IMR-90 (cell line): ENCODE results near the gene CMSS1. TPM values are rescaled to one million over a fixed set of nuclear protein-coding genes. Genes with fewer than 3 reads are reported as not detected.

ENCODE experiments used
- ATAC-seq: fragments of 200-7000 bp; cut with Tn5 transposase; 2 replicates; pipeline ENCODE4 v1.9.1; 2020; ENCODE audit warnings: low read depth, mild to moderate bottlenecking, moderate library complexity
- BruUV-seq: library from RNA; stranded (reverse); fragments of 400-500 nt; replicated peaks from 2 replicates; lab custom pipeline; 2021; lab: Mats Ljungman, UMichigan
- CTCF ChIA-PET: fragments of 300-600 bp; formaldehyde crosslinking; extraction: SDS; loops from one replicate; lab custom pipeline; 2021; ENCODE audit warnings: antibody characterized with exemption; lab: Yijun Ruan, JAX
- POLR2A ChIA-PET: fragments of 300-600 bp; sonication (Branson Sonifier 250); formaldehyde crosslinking; loops from one replicate; lab custom pipeline; 2022; ENCODE audit warnings: antibody characterized with exemption; ENCODE audit not compliant: unreplicated experiment; lab: Charles Lee
- DNase-seq: peaks from one replicate; pipeline ENCODE4 v3.0.0; 2013
- H2AFZ ChIP-seq: replicated peaks from 2 replicates; pipeline ENCODE3; 2013; ENCODE audit warnings: low read length, mild to moderate bottlenecking; ENCODE audit not compliant: poor library complexity
- H2AK5ac ChIP-seq: 2 replicates; pipeline ENCODE4 v1.6.1; 2013; ENCODE audit warnings: low read depth, low read length, inconsistent platforms
- H2AK9ac ChIP-seq: replicated peaks from 2 replicates; pipeline ENCODE3; 2013; ENCODE audit warnings: mild to moderate bottlenecking, low read depth, low read length, moderate library complexity; ENCODE audit not compliant: poor library complexity
- H2BK120ac ChIP-seq: 2 replicates; pipeline ENCODE4 v1.6.1; 2013; ENCODE audit warnings: low read depth, low read length, inconsistent platforms
- H2BK15ac ChIP-seq: 3 replicates; pipeline ENCODE4 v1.6.1; 2013; ENCODE audit warnings: low read depth, low read length, inconsistent platforms
- H2BK20ac ChIP-seq: 2 replicates; pipeline ENCODE4 v1.6.1; 2013; ENCODE audit warnings: low read depth, mild to moderate bottlenecking, inconsistent platforms, low read length, moderate library complexity
- H2BK5ac ChIP-seq: 2 replicates; pipeline ENCODE4 v1.6.1; 2013; ENCODE audit warnings: mild to moderate bottlenecking, low read depth, low read length, inconsistent platforms; ENCODE audit not compliant: poor library complexity, severe bottlenecking
- H3K14ac ChIP-seq: replicated peaks from 2 replicates; pipeline ENCODE4 v1.6.1; 2013; ENCODE audit warnings: low read depth, low read length, inconsistent platforms
- H3K18ac ChIP-seq: 2 replicates; pipeline ENCODE4 v1.6.1; 2013; ENCODE audit warnings: low read depth, low read length, control low read depth
- H3K23ac ChIP-seq: 2 replicates; pipeline ENCODE4 v1.6.1; 2013; ENCODE audit warnings: low read depth, low read length, inconsistent platforms
- H3K27ac ChIP-seq: 2 replicates; pipeline ENCODE4 v1.5.1; 2013; ENCODE audit warnings: mild to moderate bottlenecking, control low read depth, low read length; ENCODE audit not compliant: insufficient read depth
- H3K27me3 ChIP-seq: 2 replicates; pipeline ENCODE4 v1.6.1; 2013; ENCODE audit warnings: low read length; ENCODE audit not compliant: control insufficient read depth, insufficient read depth
- H3K36me3 ChIP-seq: 2 replicates; pipeline ENCODE4 v1.6.1; 2013; ENCODE audit warnings: low read length, mixed read lengths; ENCODE audit not compliant: control insufficient read depth, insufficient read depth
- H3K4ac ChIP-seq: 2 replicates; pipeline ENCODE4 v1.6.1; 2013; ENCODE audit warnings: low read depth, low read length, inconsistent platforms
- H3K4me1 ChIP-seq: 2 replicates; pipeline ENCODE4 v1.6.1; 2013; ENCODE audit warnings: low read length, mixed read lengths; ENCODE audit not compliant: control insufficient read depth, insufficient read depth
- H3K4me2 ChIP-seq: 2 replicates; pipeline ENCODE4 v1.6.1; 2013; ENCODE audit warnings: low read depth, mild to moderate bottlenecking, control low read depth, low read length, moderate library complexity
- H3K4me3 ChIP-seq: 2 replicates; pipeline ENCODE4 v1.5.1; 2013; ENCODE audit warnings: low read depth, mild to moderate bottlenecking, control low read depth, low read length, moderate library complexity; ENCODE audit not compliant: insufficient read depth
- H3K56ac ChIP-seq: 2 replicates; pipeline ENCODE4 v1.6.1; 2013; ENCODE audit warnings: low read length, inconsistent platforms; ENCODE audit not compliant: insufficient read depth; ENCODE audit errors: extremely low read depth
- H3K79me1 ChIP-seq, 2 experiments: 2 replicates each; pipeline ENCODE4 v1.6.1; 2013; ENCODE audit warnings: low read length in 2 of 2, inconsistent platforms in 1 of 2, low read depth in 1 of 2
- H3K9ac ChIP-seq: 2 replicates; pipeline ENCODE4 v1.6.1; 2013; ENCODE audit warnings: low read depth, low read length, control low read depth
- H3K9me1 ChIP-seq: 2 replicates; pipeline ENCODE4 v1.6.1; 2013; ENCODE audit warnings: low read length, inconsistent platforms; ENCODE audit not compliant: insufficient read depth
- H3K9me3 ChIP-seq: 2 replicates; pipeline ENCODE4 v1.6.1; 2013; ENCODE audit warnings: low read length; ENCODE audit not compliant: control insufficient read depth, insufficient read depth
- H4K20me1 ChIP-seq: 2 replicates; pipeline ENCODE4 v1.6.1; 2013; ENCODE audit warnings: low read length, inconsistent platforms; ENCODE audit not compliant: insufficient read depth
- H4K5ac ChIP-seq: 2 replicates; pipeline ENCODE4 v1.6.1; 2013; ENCODE audit warnings: mild to moderate bottlenecking, low read depth, low read length, control low read depth
- H4K8ac ChIP-seq, 2 experiments: 2 replicates each; pipeline ENCODE4 v1.6.1; 2013; ENCODE audit warnings: low read depth in 2 of 2, low read length in 2 of 2, control low read depth in 1 of 2, inconsistent platforms in 1 of 2
- H4K91ac ChIP-seq: 2 replicates; pipeline ENCODE4 v1.6.1; 2013; ENCODE audit warnings: low read depth, low read length, inconsistent platforms; ENCODE audit not compliant: insufficient read depth
- BHLHE40 ChIP-seq: fragments of 150-350 bp; IDR thresholded peaks from 2 replicates; pipeline ENCODE4 v1.6.1; 2016; ENCODE audit warnings: mild to moderate bottlenecking, low read depth, low read length
- CHD1 ChIP-seq: IDR thresholded peaks from 2 replicates; pipeline ENCODE4 v1.6.1; 2012; ENCODE audit warnings: low read depth, low read length, improper control_type of control experiment
- MAFK ChIP-seq: IDR thresholded peaks from 2 replicates; pipeline ENCODE4 v1.6.1; 2012; ENCODE audit warnings: low read depth, low read length, improper control_type of control experiment
- MAZ ChIP-seq: IDR thresholded peaks from 2 replicates; pipeline ENCODE4 v1.6.1; 2012; ENCODE audit warnings: low read depth, mild to moderate bottlenecking, low read length, improper control_type of control experiment, moderate library complexity, borderline replicate concordance
- MXI1 ChIP-seq: IDR thresholded peaks from 2 replicates; pipeline ENCODE4 v1.6.1; 2012; ENCODE audit warnings: low read depth, mild to moderate bottlenecking, low read length, moderate library complexity, borderline replicate concordance
- NFE2L2 ChIP-seq: fragments of 150-350 bp; IDR thresholded peaks from 2 replicates; pipeline ENCODE4 v1.6.1; 2016; ENCODE audit warnings: low read depth, mild to moderate bottlenecking, low read length
- POLR2A ChIP-seq: IDR thresholded peaks from 2 replicates; pipeline ENCODE4 v1.6.1; 2012; ENCODE audit warnings: mild to moderate bottlenecking, low read depth, low read length
- WGBS, 2 experiments: methylation state at CpG; one replicate each; pipeline versions ENCODE4 v1.1.5 to v1.1.7; 2013; ENCODE audit warnings: missing lambda C conversion rate in 2 of 2; ENCODE audit not compliant: insufficient read length in 1 of 2; ENCODE audit errors: extremely low coverage in 2 of 2; 5-methylcytosine and 5-hydroxymethylcytosine counted together
- dilution Hi-C: fragments of 300-500 bp; cut with HindIII; formaldehyde crosslinking; loops from one replicate; pipeline ENCODE4 v1.14.3; 2018; ENCODE audit warnings: low sequenced_read_pairs; ENCODE audit not compliant: unreplicated experiment
- in situ Hi-C: fragments of 300-500 bp; cut with MboI; formaldehyde crosslinking; loops from 3 replicates; pipeline ENCODE4 v1.14.3; 2019; ENCODE audit warnings: low sequenced_read_pairs, inconsistent platforms, mixed read lengths
- intact Hi-C: fragments of 100-400 bp; cut with micrococcal nuclease; formaldehyde crosslinking; loops from 2 replicates; pipeline ENCODE4 v1.10.0; 2022
- polyA plus RNA-seq, 3 experiments: library from polyadenylated mRNA; depleted of rRNA; stranded (reverse); fragments of >200 nt; gene quantifications; 2 replicates each; pipeline ENCODE4 v1.2.3, GENCODE V29; 2012; ENCODE audit warnings: low replicate concordance in 1 of 3
- total RNA-seq: library from RNA; depleted of rRNA; stranded (reverse); fragments of >200 nt; gene quantifications from 2 replicates; pipeline ENCODE4 v1.2.3, GENCODE V29; 2012

The CMSS1 gene
- total and polyA plus RNA-seq, 2 of the 4 experiments (the other 2 are of a cell fraction) = 12.5 to 13.6 TPM

- dilution Hi-C loops = no loop called here
Observed at GRCh38 chr3:99803297-99803696, 14.4 kb upstream of the CMSS1 start.

More at GRCh38 chr3:99803297-99803696, 14.4 kb upstream of the CMSS1 start:
- no CpG with 5 or more reads among the region's 1 CpG for WGBS, 2 experiments
- H4K5ac ChIP-seq = no peak overlapping the region
- H3K9me1 ChIP-seq = no peaks in the 10 kb centered on the region
- ChIA-PET POLR2A (no interaction called here), CTCF (no interaction called here)
- peaks cover 8% of the 10 kb centered on the region for H3K9me3 ChIP-seq
- H4K8ac ChIP-seq = no peak overlapping the region
- no peak overlapping the region for H3K56ac ChIP-seq
- intact Hi-C loops = no loop called here
- H4K20me1 ChIP-seq = no peaks in the 10 kb centered on the region
- H2BK20ac ChIP-seq = no peak overlapping the region
- no peak overlapping the region for H3K4ac ChIP-seq
- H2AK5ac ChIP-seq = no peak overlapping the region
- H3K4me3 ChIP-seq = no peak overlapping the region
- H2BK5ac ChIP-seq = no peak overlapping the region
- no peak overlapping the region for H3K27ac ChIP-seq
- H3K27me3 ChIP-seq = no peaks in the 10 kb centered on the region
- no peak overlapping the region for H3K9ac ChIP-seq
- BruUV-seq = no TSS peak
- H2AFZ ChIP-seq = no peak overlapping the region
- H2BK15ac ChIP-seq = no peak overlapping the region
- H3K4me2 ChIP-seq = no peak overlapping the region
- ATAC-seq = no peak
- no peaks in the 10 kb centered on the region for H3K79me1 ChIP-seq
- TF ChIP-seq MXI1 (no peak), POLR2A (no peak), CHD1 (no peak), MAZ (no peak), NFE2L2 (no peak), MAFK (no peak), BHLHE40 (no peak)
- no peak overlapping the region for H3K18ac ChIP-seq
- no peaks in the 10 kb centered on the region for H3K36me3 ChIP-seq
- no peak overlapping the region for H3K14ac ChIP-seq
- no peak overlapping the region for H2AK9ac ChIP-seq
- no peak overlapping the region for H3K23ac ChIP-seq
- in situ Hi-C loops = no loop called here
- H4K91ac ChIP-seq = no peak overlapping the region
- no peaks in the 10 kb centered on the region for H3K4me1 ChIP-seq
- no peak for DNase-seq
- H2BK120ac ChIP-seq = no peak overlapping the region
